HEK293T (cell line): ENCODE results near the gene CHAC1.

ENCODE experiments used
- CTCF ChIA-PET: fragments of 350-600 bp; formaldehyde crosslinking; extraction: SDS; loops from one replicate; lab custom pipeline; 2021; ENCODE audit warnings: antibody characterized with exemption, inconsistent platforms; lab: Yijun Ruan, JAX
- POLR2A ChIA-PET: fragments of 350-600 bp; formaldehyde crosslinking; extraction: SDS; loops from one replicate; lab custom pipeline; 2020; ENCODE audit warnings: antibody characterized with exemption, inconsistent platforms; lab: Yijun Ruan, JAX
- DNase-seq: peaks from one replicate; pipeline ENCODE4 v3.0.0; 2012; ENCODE audit warnings: mixed read lengths; ENCODE audit errors: extremely low spot score
- ARNT ChIP-seq: fragments of 450-650 bp; IDR thresholded peaks from 2 replicates; pipeline ENCODE4 v1.6.1; 2017; ENCODE audit warnings: mild to moderate bottlenecking
- BHLHE40 ChIP-seq: fragments of 450-650 bp; IDR thresholded peaks from 2 replicates; pipeline ENCODE4 v1.6.1; 2016; ENCODE audit warnings: mild to moderate bottlenecking, moderate library complexity, borderline replicate concordance
- CTBP1 ChIP-seq: fragments of 450-650 bp; IDR thresholded peaks from 2 replicates; pipeline ENCODE4 v1.6.1; 2016; ENCODE audit warnings: borderline replicate concordance
- ELF4 ChIP-seq: fragments of 450-650 bp; IDR thresholded peaks from 2 replicates; pipeline ENCODE4 v1.6.1; 2017; ENCODE audit warnings: antibody characterized with exemption
- FOXA1 ChIP-seq: fragments of 450-650 bp; IDR thresholded peaks from 2 replicates; pipeline ENCODE4 v1.6.1; 2016; ENCODE audit warnings: mild to moderate bottlenecking
- FOXK2 ChIP-seq: fragments of 450-650 bp; IDR thresholded peaks from 2 replicates; pipeline ENCODE4 v1.6.1; 2016; ENCODE audit warnings: mild to moderate bottlenecking
- FOXM1 ChIP-seq: fragments of 450-650 bp; IDR thresholded peaks from 2 replicates; pipeline ENCODE4 v1.6.1; 2017; ENCODE audit warnings: mild to moderate bottlenecking, borderline replicate concordance
- HDGF ChIP-seq: fragments of 450-650 bp; IDR thresholded peaks from 2 replicates; pipeline ENCODE4 v1.6.1; 2017; ENCODE audit warnings: antibody characterized with exemption, borderline replicate concordance
- L3MBTL2 ChIP-seq: fragments of 450-650 bp; conservative IDR thresholded peaks from 2 replicates; pipeline ENCODE4 v1.6.1; 2016; ENCODE audit warnings: mild to moderate bottlenecking
- LEF1 ChIP-seq: fragments of 450-650 bp; IDR thresholded peaks from 2 replicates; pipeline ENCODE4 v1.6.1; 2017; ENCODE audit warnings: mild to moderate bottlenecking, borderline replicate concordance
- NFRKB ChIP-seq: fragments of 450-650 bp; IDR thresholded peaks from 2 replicates; pipeline ENCODE4 v1.6.1; 2016; ENCODE audit warnings: mild to moderate bottlenecking, moderate library complexity
- PKNOX1 ChIP-seq: fragments of 450-650 bp; IDR thresholded peaks from 2 replicates; pipeline ENCODE4 v1.6.1; 2016
- SP1 ChIP-seq: fragments of 450-650 bp; IDR thresholded peaks from 2 replicates; pipeline ENCODE4 v1.6.1; 2017
- SUZ12 ChIP-seq: fragments of 450-650 bp; IDR thresholded peaks from 2 replicates; pipeline ENCODE4 v1.6.1; 2016; ENCODE audit warnings: mild to moderate bottlenecking
- TARDBP ChIP-seq: fragments of 450-650 bp; IDR thresholded peaks from 2 replicates; pipeline ENCODE4 v1.6.1; 2016
- ZNF384 ChIP-seq: fragments of 450-650 bp; IDR thresholded peaks from 2 replicates; pipeline ENCODE4 v1.6.1; 2016

The CHAC1 gene

DNA sequence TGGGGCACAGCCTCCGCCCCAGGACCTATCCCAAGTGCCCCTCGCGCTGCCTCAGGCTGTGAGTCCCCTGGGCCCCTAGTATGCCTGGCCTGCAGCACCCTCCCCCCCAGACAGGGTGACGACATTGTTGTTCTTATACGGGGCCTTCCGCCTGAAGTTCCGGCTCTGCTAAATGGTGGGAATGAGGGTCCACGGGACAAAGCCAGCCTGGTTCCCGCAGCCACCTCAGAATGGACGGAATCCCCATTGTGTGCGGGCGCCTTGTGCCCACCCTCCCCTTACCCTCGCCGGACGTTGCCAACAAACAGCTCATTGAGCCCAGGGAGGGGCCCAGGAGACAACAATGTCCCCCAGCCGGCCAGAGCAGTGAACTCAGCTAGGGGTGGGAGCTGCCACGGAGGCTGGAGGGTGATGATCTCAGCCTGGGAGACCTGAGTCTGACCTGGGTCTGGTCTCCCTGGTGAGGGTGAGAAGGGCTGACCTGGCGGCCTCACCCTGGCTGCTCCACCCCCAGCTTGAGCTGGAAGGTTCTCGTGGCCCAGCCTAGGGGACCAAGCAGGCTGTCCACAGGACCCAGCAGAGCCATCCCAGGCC is 34.4 kb upstream of the CHAC1 start:
- DNase-seq, result no peak
- no peak for TF ChIP-seq TARDBP
- TF ChIP-seq SP1, result no peak
- TF ChIP-seq LEF1, result no peak
- no peak for TF ChIP-seq L3MBTL2
- no peak for TF ChIP-seq CTBP1
- TF ChIP-seq PKNOX1, result no peak
- TF ChIP-seq BHLHE40, result no peak
- TF ChIP-seq NFRKB, result no peak
- no peak for TF ChIP-seq ZNF384
- TF ChIP-seq SUZ12, result no peak
- no peak for TF ChIP-seq FOXK2
- no peak for TF ChIP-seq ELF4
- ChIA-PET POLR2A (interaction anchor here (1.2 to 3.0 kb wide), 3 partner anchors 11 to 34 kb away, joined by 3 to 12 read pairs (median 6); partner anchors contain the start of gene CHAC1), CTCF (interaction anchor here (1.2 to 1.3 kb wide), 2 partner anchors 15 to 23 kb away, joined by 3 to 5 read pairs; no protein-coding TSS in a partner anchor)

GRCh38 chr15:40921949-40922607 is 31.2 kb upstream of the CHAC1 start:
- ChIA-PET POLR2A (interaction anchor here (0.9 to 2.6 kb wide), 2 partner anchors 31 kb away, joined by 3 to 12 read pairs; partner anchors contain the start of gene CHAC1), CTCF (interaction anchor here (0.8 to 1.3 kb wide), 3 partner anchors 9 to 63 kb away, joined by 3 to 5 read pairs (median 3); no protein-coding TSS in a partner anchor)
- TF ChIP-seq ELF4 (no peak), FOXA1 (no peak), FOXM1 (no peak), ARNT (no peak), PKNOX1 (no peak)
- no peak for DNase-seq

- POLR2A ChIA-PET, result interaction anchor here (2.6 kb wide), 1 partner anchor 30 kb away, joined by 12 read pairs; the partner anchor contains the start of gene CHAC1
- DNase-seq, result no peak
- TF ChIP-seq TARDBP, result no peak
- TF ChIP-seq HDGF, result no peak
- TF ChIP-seq ARNT, result no peak
- TF ChIP-seq ZNF384, result no peak
- no peak for TF ChIP-seq FOXM1
- TF ChIP-seq PKNOX1, result no peak
- TF ChIP-seq SUZ12, result no peak
- no peak for TF ChIP-seq SP1
- no peak for TF ChIP-seq BHLHE40
- no peak for TF ChIP-seq ELF4
- no peak for TF ChIP-seq L3MBTL2
- no peak for TF ChIP-seq NFRKB
- no peak for TF ChIP-seq FOXA1
- no peak for TF ChIP-seq LEF1
- TF ChIP-seq FOXK2, result no peak
- no peak for TF ChIP-seq CTBP1
- CTCF ChIA-PET, result interaction anchor here (1.3 kb wide), 1 partner anchor 64 kb away, joined by 3 read pairs; no protein-coding TSS in a partner anchor
Measured at GRCh38 chr15:40922608-40923005, 30.7 kb upstream of the CHAC1 start.

GRCh38 chr15:40923551-40923950 is 29.7 kb upstream of the CHAC1 start:
- TF ChIP-seq NFRKB, result no peak
- no peak for TF ChIP-seq TARDBP
- POLR2A ChIA-PET, result interaction anchor here (2.6 kb wide), 1 partner anchor 29 kb away, joined by 12 read pairs; the partner anchor contains the start of gene CHAC1
- DNase-seq, result no peak
- CTCF ChIA-PET, result interaction anchor here (1.1 kb wide), 1 partner anchor 18 kb away, joined by 8 read pairs; no protein-coding TSS in a partner anchor

GRCh38 chr15:40925495-40925862 is 27.8 kb upstream of the CHAC1 start:
- no peak for TF ChIP-seq CTBP1
- TF ChIP-seq SP1, result no peak
- TF ChIP-seq FOXK2, result no peak
- TF ChIP-seq BHLHE40, result no peak
- no peak for TF ChIP-seq FOXA1
- TF ChIP-seq FOXM1, result no peak
- TF ChIP-seq ARNT, result no peak
- ChIA-PET CTCF (no interaction called here), POLR2A (no interaction called here)
- DNase-seq, result no peak

DNA sequence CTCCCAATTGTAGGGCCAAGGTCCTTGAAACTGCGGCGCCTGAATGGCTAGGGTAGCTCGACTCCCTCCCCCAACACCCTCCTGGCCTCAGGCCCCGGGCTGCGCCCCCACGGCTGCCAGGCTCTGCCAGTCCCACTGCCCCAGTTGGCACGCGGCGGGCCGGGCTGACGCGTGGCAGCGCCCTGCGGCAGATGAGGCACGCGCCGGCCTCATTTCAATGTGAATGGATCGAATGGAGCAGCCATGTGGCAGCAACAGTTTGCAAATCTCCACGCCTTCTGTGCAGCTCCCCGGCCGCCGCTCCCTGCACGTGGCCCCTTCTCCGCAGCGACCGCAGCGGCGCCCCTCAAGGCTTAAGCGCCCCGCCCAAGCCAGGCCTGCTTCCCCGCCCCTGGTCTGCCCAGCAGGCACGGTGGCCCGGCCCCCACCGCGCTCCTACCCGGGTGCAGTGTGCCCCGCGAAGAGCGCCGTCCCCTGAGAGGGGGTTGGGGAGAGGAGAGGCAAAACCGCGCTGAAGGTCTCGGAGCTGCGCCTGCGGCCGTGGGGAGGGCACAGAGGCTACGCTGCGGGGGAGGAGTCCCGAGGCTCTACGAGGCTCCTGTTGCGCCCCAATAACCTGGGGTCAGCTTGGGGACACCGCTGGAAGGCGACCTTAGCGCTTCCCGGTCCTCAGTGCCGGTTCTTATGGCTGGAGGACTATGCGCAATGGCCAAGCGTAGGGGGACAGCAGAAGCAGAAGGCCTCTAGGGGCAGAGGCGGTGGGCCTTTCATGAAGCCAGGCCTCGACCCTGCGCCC is 27.2 kb upstream of the CHAC1 start:
- CTCF ChIA-PET, result no interaction called here
- POLR2A ChIA-PET, result no interaction called here
- DNase-seq, result no peak
- TF ChIP-seq SUZ12 (no peak), ZNF384 (no peak)
